Measurements from ENCODE around the gene ZNF654.
"Not testable (repeated sequence)": the region's sequence is repeated elsewhere in the genome, so short reads cannot be mapped to it uniquely, and the experiment has no call there.

ZNF654 gene

GRCh38 chr3:88180398-88180999 is 121.4 kb downstream of the ZNF654 start:
- TF ChIP-seq, protein P1, sequence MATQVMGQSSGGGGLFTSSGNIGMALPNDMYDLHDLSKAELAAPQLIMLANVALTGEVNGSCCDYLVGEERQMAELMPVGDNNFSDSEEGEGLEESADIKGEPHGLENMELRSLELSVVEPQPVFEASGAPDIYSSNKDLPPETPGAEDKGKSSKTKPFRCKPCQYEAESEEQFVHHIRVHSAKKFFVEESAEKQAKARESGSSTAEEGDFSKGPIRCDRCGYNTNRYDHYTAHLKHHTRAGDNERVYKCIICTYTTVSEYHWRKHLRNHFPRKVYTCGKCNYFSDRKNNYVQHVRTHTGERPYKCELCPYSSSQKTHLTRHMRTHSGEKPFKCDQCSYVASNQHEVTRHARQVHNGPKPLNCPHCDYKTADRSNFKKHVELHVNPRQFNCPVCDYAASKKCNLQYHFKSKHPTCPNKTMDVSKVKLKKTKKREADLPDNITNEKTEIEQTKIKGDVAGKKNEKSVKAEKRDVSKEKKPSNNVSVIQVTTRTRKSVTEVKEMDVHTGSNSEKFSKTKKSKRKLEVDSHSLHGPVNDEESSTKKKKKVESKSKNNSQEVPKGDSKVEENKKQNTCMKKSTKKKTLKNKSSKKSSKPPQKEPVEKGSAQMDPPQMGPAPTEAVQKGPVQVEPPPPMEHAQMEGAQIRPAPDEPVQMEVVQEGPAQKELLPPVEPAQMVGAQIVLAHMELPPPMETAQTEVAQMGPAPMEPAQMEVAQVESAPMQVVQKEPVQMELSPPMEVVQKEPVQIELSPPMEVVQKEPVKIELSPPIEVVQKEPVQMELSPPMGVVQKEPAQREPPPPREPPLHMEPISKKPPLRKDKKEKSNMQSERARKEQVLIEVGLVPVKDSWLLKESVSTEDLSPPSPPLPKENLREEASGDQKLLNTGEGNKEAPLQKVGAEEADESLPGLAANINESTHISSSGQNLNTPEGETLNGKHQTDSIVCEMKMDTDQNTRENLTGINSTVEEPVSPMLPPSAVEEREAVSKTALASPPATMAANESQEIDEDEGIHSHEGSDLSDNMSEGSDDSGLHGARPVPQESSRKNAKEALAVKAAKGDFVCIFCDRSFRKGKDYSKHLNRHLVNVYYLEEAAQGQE (IDR thresholded peaks at IDR 0.05; ENCODE audit: insufficient replicate concordance, low read depth): no peak
- peak; percentile 10 for TF ChIP-seq CTCF (IDR thresholded peaks at IDR 0.05; ENCODE audit: insufficient read depth, low read length)
- Histone ChIP-seq H3K4me3 (replicated peaks; ENCODE audit: insufficient read depth, low read length) (no peak overlapping the region), H3K27me3 (ENCODE audit: insufficient read depth, poor library complexity, severe bottlenecking) (no peaks in the 10 kb centered on the region), H3K27ac (replicated peaks) (no peak overlapping the region)
- peak in 1 of 2 experiments; percentile 43 for DNase-seq (ENCODE audit: low read depth in 1 of 2, low spot score in 1 of 2)

- not testable (repeated sequence) for DNase-seq (ENCODE audit: low read depth in 1 of 2, low spot score in 1 of 2); H3K27me3 ChIP-seq (ENCODE audit: insufficient read depth, poor library complexity, severe bottlenecking); H3K4me3 ChIP-seq (replicated peaks; ENCODE audit: insufficient read depth, low read length); H3K27ac ChIP-seq (replicated peaks)
These were observed 123.3 kb downstream of the ZNF654 start for GRCh38 chr3:88182165-88182918.

DNA sequence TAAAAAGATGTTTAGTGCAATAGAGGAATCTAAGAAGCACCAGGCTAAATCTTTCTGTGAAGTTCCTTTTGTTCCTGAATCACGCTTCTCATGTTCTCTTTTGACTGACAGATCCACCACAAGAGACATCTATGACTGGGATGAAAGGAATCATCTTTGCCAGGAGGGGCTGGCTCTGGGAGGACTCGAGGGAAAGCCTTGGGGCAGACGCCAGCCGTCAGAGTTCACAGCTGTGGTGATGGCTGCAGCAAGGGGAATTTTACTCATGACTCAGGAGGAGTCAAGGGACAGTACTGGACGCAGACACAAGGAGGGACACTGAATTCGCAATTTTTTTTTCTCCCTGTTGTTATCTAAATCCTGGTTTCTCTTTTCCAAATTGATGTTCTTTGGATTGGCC is 129.4 kb downstream of the ZNF654 start:
- Histone ChIP-seq H3K4me3 (replicated peaks; ENCODE audit: insufficient read depth, low read length) (no peak overlapping the region), H3K27me3 (ENCODE audit: insufficient read depth, poor library complexity, severe bottlenecking) (no peaks in the 10 kb centered on the region), H3K27ac (replicated peaks) (no peak overlapping the region)
- TF ChIP-seq, protein P1 (IDR thresholded peaks at IDR 0.05; ENCODE audit: insufficient replicate concordance, low read depth): no peak
- TF ChIP-seq SPI1 (IDR thresholded peaks at IDR 0.05; ENCODE audit: borderline replicate concordance, low read depth): no peak
- no peak for TF ChIP-seq GABPA (IDR thresholded peaks at IDR 0.05; ENCODE audit: low read depth)
- TF ChIP-seq POLR2AphosphoS5 (IDR thresholded peaks at IDR 0.05; ENCODE audit: low read depth): no peak
- TF ChIP-seq CTCF (IDR thresholded peaks at IDR 0.05; ENCODE audit: insufficient read depth, low read length): no peak
- DNase-seq (ENCODE audit: low read depth in 1 of 2, low spot score in 1 of 2): no peak

DNA sequence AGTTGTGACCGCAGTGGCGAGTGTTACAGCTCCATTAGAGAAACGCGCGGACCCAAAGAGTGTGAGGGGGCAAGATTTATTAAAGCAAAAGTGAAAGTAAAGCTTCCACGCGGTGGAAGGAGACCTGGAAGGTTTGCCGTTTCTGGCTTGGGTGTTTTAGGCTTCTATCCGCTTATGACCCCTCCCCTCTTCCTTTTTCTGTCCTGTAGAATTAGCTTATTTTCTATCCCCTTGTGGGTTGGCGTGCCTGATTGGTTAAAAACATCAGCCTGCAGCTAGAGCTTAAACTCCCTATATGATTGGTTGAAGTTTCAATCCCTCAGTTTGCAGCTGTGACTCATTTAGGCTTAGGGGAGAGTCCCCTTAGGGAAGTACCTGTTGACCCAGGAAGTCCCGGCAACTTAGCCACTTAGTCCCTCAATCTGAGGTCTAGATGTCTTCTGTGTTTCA is 130.3 kb downstream of the ZNF654 start:
- Histone ChIP-seq H3K4me3 (replicated peaks; ENCODE audit: insufficient read depth, low read length) (no peak overlapping the region), H3K27me3 (ENCODE audit: insufficient read depth, poor library complexity, severe bottlenecking) (no peaks in the 10 kb centered on the region), H3K27ac (replicated peaks) (no peak overlapping the region)
- TF ChIP-seq CTCF (IDR thresholded peaks at IDR 0.05; ENCODE audit: insufficient read depth, low read length) (no peak), SPI1 (IDR thresholded peaks at IDR 0.05; ENCODE audit: borderline replicate concordance, low read depth) (no peak), POLR2AphosphoS5 (IDR thresholded peaks at IDR 0.05; ENCODE audit: low read depth) (no peak), GABPA (IDR thresholded peaks at IDR 0.05; ENCODE audit: low read depth) (no peak)
- TF ChIP-seq, protein P1 (IDR thresholded peaks at IDR 0.05; ENCODE audit: insufficient replicate concordance, low read depth): no peak
- DNase-seq (ENCODE audit: low read depth in 1 of 2, low spot score in 1 of 2): no peak
